Kidney capillary endothelial cell (primary cell): ENCODE results near the gene TOMM20.

ENCODE experiments used
- DNase-seq: peaks from one replicate; pipeline ENCODE4 v3.0.0-alpha.2; 2018; ENCODE audit warnings: low spot score

The TOMM20 gene

DNA sequence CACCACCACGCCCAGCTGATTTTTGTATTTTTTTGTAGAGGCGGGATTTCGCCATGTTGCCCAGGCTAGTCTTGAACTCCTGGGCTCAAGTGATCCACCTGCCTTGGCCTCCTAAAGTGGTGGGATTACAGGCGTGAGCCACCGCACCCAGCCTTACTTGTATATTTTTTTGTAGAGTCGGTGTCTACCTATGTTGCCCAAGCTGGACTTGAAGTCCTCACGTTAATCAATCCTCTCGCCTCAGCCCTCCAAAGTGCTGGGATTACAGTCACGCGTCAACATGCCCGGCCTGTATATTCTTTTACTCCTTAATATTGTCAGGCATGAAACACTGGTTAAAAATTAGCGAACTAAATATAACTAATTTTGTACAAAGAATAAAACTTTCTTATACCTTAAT lies 5.5 kb upstream of the TOMM20 start:
- no peak for DNase-seq

DNA sequence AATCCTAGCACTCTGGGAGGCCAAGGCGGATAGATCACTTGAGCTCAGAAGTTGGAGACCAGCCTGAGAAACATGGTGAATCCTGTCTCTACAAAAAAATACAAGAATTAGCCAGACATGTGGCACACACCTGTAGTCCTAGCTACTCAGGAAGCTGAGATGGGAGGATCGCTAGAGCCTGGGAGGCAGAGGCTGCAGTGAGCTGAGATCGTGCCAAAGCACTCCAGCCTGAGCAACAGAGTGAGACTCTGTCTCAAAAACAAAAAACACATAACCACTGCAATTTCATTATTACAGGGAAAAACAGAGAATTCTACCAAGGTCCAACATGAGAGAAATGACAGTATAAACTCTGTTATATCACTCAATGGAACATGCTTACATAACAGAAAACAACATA lies 4.4 kb upstream of the TOMM20 start:
- DNase-seq = no peak

DNA sequence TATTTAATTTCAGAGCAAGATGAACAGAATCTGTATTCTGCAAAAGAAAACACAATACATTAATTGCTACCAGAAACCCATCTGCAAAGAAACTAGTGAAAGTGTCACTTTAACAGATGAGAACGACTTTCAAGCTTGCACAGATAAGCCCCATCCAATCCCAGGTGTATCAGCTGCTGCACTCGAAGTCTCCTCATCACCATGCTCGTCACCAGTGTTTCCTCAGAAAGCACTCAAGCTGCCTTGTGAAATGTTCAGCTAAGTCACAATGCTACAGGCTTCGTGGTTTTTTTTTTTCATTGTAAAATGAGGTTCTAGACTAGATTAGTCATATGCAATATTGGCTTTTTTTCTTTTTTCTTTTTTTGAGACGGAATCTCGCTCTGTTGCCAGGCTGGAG lies 3.3 kb upstream of the TOMM20 start:
- no peak for DNase-seq

DNA sequence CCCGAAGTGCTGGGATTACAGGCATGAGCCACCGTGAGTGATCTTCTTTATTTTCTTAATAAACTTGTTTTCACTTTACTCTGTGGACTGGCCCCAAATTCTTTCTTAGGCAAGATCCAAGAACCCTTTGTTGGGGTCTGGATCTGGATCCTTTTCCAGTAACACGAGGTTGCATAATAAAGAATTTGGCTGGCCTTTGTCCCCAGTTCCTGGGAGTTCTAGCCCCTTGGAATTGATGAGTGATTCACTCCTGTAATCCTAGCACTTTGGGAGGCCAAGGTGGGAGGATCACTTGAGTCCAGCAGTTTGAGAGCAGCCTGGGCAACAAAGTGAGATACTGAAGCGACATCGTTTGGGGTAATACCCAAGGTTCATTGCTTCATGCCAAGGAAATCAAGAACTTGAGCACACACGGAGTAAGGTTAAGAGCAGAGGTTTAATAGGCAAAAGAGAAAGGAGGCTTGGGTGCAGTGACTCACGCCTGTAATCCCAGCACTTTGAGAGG lies 2.2 kb upstream of the TOMM20 start:
- DNase-seq = no peak

DNA sequence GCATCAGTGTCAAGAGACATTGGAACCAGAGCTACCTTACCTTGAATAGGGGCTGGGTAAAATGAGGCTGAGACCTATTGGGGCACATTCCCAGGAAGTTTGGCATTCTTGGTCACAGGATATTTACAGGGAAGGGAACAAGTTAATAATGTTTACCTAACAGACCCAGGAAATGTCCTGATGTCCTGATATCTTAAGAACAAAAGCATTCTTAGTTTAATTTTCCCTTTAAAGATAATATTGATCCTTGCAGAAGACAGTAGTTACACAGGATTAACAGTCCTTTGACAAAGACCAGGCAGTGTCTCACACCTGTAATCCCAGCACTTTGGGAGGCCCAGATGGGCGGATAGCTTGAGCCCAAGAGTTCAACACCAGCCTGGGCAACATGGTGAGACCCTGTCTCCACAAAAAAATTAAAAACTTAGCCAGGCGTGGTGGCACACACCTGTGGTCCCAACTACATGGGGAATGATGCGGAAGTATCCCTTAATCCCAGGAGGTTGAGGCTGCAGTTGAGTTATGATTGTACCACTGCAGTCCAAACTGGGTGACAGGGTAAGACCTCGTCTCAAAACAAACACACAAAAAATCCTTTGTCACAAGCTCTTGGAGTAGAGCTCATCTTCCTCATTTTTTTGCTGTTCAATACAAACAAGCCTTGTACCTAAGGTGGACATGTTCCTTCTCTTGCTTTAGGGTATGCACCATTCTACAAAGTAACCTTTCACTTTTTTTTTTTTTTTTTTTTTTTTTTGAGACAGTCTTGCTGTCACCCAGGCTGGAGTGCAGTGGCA lies 1.3 kb upstream of the TOMM20 start:
- no peak for DNase-seq

DNA sequence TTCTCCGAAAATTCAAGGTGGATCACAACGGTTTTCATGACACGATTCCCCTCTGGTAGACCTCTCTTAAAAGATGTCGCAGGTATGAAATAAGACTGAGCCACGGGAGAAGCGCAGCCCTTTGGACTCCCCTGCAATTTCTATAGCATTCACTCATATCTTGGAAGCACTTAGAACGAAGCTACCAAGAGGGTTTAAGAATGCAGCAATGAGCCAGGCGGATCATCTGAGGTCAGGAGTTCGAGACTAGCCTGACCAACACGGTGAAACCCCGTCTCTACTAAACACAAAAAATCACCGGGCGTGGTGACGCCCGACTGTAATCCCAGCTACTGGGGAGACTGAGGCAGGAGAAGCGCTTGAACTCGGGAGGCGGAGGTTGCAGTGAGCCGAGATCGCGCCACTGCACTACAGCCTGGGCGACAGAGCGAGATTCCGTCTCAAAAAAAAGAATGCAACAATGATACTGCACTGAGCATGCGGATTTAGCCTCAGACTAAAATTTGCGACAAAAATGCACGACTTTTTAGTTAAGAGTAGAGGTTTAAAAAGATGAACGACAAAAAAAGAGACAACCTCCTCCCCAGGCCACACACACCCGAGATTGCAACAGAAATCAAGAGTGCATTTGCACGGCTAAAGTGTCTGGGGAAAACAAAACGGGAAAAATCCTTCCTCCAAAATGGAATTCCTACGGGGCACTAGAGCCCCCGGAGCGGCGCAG lies 743 bp downstream of the TOMM20 start:
- DNase-seq = peak; percentile 31

DNA sequence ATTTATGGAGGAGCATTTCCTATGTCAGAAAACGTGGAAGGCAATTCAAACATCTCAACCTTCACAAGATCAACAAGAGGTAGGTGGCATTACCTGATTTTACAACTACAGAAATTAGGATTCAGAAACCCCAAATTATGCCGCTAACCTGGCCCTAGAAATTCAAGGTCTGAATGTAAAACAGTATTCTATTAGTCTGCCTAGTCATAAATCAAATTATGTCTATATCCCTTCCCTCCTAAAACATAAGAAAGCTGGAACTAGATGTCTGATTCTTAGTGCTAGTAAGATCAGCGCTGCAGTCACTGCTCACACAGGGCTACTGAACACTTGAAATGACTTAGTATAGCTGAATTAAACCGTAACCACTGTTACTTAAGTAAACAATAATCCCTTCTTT lies 1.4 kb downstream of the TOMM20 start:
- DNase-seq = no peak

DNA sequence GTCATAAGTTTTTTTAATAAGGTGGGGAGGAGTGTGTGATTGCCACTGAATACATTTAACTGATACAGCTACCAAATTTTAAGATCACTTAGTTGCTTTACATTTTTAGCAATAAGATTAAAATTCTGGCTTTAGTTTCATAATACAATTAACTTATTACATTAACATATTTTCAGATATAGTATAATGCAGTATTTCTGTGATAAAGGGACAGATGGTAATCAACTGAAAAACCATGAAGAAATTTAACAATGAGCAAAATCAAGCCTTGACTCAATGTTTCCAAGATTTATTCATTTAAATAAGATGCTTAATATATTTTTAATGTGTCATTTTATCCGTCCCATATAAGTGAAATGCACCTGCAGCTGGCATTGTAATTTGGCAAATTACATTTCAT lies 4.0 kb downstream of the TOMM20 start:
- no peak for DNase-seq

DNA sequence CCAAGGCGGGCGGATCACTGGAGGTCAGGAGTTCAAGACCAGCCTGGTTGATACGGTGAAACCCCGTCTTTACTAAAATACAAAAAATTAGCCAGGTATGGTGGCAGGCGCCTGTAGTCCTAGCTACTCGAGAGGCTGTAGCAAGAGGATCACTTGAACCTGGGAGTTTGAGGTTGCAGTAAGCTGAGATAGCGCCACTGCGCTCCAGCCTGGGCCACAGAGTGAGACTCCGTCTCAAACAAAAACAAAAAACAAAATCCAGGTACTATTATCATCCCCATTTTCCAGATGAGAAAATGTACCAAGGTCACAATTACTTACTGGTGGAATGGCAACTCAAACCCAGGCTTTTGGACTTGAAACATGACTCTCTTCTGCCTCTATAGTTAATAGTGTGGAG lies 4.5 kb downstream of the TOMM20 start:
- DNase-seq = no peak

DNA sequence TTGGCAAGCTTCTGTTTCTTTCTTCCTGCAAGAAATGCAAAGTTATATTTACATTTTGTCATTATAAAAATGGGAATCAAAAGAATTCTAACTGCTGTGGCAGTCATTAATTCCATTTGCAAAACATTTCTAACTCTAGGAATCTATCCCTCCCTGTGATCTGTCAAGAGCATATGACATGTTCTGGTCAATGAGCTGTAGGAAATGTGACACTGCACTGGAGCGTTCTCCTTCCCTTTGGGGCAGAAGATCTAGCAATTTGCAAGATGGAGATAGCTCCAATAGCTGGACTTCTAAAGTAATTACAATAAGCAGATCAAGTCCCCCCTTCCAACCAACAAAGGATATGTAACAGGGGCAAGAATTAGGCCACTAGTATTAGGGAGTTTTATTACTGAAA lies 6.3 kb downstream of the TOMM20 start:
- DNase-seq = no peak

DNA sequence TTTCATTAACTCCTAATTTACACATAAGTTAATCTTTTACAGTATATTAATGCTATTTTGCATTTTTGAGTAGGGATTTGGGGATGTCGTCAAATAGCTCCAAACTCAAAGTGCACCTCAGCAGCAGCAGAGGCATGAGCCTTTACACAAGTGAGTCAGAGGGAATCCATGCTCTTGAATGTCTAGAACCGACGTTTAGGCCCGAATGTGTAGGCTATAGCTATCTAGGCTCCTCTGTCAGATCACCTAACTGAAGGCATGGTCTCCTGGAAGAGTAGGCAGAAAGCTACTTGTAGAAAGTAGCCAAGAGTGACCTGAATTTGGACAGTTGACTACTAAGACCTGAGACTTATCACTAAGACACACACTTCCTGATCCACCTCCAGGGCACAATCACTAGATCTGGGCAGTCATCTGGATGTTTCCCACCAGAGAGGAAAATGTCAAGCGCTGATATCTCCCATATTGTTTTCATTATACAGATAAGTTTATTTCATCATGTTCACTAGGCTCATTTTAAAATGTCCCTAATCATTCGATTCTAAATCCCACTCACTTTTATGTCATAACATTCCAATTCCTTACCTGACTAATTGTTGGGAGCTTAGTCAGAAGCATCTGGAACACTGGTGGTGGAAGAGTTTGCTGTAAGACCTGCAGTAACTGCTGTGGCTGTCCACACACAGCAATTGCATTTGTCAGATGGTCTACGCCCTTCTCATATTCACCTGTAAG lies 15.3 kb downstream of the TOMM20 start:
- DNase-seq = no peak

DNA sequence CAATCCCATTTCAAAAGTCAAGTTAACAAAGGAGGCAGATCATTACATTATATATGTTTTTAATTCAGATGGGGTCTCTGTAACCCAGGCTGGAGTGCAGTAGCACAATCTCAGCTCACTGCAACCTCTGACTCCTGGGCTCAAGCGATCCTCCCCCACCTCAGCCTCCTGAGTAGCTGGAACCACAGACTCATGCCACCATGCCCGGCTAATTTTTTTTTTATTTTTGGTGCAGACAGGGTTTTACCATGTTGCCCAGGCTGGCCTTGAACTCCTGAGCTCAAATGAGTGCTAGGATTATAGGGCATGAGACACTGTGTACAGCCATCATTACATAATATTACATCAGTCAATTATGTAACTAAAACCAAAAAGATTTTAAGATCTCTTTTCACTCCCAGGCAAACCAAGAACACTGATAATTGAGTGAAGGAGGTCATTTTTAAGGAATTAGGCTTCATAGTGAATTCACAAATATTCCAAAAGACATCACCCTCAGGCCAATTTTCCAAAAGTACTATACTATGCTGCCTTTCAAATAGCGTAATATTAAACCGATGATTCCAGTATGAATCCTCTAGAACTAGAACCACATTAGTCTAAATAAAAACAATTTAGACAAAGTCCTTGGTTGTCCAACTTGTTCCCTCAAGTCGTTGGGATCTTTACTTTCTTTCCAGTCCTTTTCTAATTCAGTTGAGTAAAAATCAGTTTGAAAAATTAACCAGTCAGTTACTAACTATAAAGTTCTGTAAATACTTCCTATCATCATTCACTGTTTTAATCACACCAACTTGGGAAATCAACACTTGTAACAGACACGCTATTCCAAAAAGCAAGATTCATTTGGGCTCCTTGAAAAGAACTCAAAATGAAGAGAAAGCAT lies 16.1 kb downstream of the TOMM20 start:
- no peak for DNase-seq

DNA sequence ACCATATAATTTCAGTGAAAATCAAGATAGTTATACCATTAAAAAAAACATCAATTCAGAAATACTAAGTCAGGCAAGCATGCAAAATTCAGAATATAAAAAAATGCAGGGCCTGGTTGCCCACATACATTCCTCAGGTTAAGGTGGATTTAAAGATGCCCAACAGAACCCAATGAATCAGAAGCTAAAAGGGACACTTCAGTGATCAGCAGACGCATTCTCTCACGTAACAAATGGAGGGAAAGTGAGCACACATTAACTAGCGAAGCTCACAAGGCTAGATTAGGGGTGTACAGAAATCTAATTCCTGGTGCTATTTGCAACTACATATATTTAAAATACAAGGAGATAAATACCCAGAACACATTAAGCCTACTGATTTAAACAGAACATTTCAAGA lies 17.5 kb downstream of the TOMM20 start:
- no peak for DNase-seq

DNA sequence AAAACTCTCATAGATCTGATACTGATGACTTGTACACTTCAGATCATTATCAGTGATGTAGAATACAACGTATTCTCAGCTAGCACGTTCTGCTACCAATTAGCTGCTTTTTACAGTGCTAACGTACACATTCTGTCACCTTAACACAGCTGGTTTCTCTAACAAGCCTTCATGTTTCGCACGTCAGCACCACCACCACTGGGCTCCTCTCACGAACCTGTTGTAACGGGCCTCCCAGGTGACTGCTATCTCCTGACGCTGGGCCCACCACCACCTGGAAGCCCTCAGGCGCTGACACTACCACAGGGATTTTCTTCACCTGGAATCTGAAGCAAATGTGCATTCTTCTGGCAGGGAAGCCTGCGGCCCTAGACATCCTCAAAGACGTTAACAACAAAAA lies 19.8 kb downstream of the TOMM20 start:
- DNase-seq = no peak

DNA sequence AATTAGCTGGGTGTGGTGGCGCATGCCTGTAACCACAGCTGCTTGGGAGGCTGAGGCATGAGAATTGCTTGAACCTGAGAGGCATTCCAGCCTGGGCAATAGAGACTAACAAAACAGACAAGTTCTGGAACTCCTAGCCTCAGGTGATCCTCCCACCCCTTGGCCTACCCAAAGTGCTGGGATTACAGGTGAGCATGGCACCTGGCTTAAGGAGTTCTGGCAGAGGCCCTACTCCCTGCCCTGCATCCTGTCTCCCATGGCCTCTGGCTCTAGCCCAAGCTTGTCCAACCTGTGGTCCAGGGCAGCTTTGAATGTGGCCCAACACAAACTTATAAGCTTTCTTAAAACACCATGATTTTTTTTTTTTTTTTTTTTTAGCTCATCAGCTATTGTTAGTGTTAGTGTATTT lies 20.4 kb downstream of the TOMM20 start:
- DNase-seq = no peak

DNA sequence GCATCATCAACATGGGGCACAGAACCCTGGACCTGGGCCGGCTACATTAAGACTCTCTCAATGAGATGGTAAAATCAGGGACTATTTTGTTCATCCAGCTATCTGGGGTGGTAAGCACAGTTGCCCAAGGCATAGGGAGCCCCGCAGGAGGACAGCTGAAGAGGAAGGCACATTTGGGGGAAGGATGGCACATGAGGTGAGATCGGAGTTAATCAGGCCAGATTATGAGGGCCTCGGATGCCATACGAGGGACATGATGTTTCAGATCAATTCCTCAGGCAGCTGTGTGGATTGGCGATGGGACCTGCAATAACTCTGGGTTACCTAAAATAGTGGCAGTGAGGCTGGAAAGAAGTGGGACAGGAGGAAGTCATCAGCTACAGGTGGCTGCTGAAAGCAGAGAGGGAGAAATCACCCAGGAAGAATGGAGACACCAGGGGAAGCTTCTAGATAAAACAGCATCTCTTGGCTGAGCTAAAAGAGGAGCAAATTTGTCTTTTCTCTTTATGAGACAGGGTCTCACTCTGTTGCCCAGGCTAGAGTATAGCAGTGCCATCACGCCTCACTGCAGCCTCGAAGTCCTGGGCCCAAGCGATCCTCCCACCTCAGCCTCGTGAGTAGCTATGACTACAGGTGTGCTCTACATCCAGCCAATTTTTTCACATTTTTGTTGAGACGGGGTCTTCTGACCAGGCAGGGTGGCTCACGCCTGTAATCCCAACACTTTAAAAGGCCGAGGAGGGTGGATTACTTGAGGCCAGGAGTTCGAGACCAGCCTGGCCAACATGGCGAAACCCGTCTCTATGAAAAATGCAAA lies 21.1 kb downstream of the TOMM20 start:
- DNase-seq = no peak

DNA sequence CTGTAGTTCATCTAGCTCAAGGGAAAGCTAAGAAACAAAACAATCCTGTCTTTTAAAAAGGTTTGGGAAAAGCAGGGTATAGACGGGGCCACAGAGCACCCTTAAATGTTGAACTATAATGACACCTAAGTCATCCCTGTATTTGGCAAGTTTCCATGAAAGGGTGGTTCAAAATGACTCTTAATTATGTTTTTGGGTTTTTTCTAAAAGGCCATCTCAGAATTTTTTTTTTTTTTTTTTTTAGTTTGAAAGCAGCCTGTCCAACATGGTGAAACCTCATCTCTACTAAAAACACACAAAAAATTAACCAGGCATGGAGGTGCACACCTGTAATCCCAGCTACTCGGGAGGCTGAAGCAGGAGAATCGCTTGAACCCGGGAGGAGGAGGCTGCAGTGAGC lies 22.2 kb downstream of the TOMM20 start:
- no peak for DNase-seq

DNA sequence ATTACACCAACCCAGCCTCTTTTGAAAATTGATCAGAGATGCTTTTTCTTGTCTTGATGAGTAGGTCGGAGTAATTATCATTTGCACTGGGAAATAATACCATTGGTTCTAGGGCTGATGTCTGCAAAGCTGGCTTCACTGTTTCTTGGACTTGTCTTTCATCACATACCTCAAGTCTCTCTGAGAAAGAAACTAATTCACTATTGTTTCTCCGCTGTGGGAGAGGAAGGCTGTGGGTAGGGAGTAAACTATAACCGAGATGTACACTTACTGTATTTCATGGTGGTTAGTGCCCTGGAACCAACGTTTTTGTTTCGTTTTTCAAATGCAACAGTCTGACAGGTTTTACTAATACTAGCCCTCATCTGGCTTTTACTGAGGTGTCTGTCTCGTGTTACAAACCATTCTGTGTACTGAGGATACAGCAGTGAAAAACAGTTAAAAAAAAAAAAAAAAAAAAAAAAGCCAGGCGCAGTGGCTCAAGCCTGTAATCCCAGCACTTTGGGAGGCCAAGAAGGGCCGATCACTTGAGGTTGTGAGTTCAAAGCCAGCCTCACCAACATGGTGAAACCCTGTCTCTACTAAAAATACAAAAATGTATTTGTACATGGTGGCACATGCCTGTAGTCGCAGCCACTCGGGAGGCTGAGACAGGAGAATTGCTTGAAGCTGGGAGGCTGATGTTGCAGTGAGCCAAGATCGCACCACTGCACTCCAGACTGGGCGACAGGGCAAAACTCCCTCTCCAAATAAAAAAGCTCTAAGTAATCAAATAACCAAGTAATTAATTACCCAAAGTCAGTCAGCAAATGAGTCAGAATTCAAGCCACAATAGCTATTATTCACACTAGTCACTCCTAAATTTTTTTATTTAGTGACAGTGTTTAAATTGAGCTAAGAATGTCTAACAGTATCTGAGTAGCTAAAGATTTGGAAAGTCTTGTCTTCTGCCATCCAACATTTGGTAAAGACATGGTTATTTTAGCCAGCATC lies 23.3 kb downstream of the TOMM20 start:
- no peak for DNase-seq

DNA sequence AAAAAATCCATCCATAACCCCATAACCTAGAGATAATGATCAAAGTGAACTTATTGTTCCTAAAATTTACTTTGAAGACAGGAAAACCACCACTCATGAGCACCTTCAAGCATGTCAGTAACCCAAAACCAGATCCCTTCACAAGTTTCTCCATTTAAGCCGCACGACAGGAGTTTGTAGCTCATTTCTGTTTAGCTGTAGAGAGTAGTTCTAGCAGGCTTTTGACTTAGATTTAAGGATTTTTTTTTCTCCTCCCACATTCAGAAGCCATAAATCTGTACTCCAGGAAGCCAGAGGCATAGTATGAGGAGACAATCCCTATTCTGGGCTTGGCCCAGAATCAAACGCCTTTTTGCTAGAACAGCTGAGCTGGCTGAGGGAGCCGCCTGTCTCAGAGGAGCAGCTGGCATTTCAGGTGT lies 25.6 kb downstream of the TOMM20 start:
- DNase-seq = no peak

DNA sequence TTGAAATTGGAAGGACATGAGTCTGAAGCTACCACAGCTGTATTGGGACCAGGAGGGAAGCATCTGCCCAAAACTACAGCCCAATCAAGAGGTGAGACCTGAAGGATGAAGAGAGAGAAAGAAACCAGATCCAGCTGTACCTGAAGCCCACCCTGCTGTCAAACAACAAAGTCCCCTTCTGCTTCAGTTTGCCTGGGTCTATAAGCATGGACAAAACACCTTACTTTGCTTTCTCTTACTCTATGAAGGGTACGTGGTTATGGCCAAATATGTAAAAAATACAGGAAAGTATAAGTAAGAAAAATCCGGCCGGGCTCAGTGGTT lies 26.4 kb downstream of the TOMM20 start:
- DNase-seq = no peak
